OCI-LY3 (cell line): Measurements from ENCODE around the gene DYNLT2B.

Source experiments
- CTCF ChIP-seq: fragments of 200-600, 300-600 bp; sonication (generic); IDR thresholded peaks from 2 replicates; pipeline ENCODE4 v1.5.1; 2014; ENCODE audit warnings: antibody characterized with exemption, low read length, low read depth
- EZH2phosphoT487 ChIP-seq: fragments of 200-600 bp; shearing (Covaris generic); IDR thresholded peaks from 2 replicates; pipeline ENCODE4 v1.6.1; 2018; ENCODE audit warnings: antibody characterized with exemption, mixed run types, low read depth

- TF ChIP-seq CTCF (peak; percentile 9; the same call in 1 of the 2 replicates), EZH2phosphoT487 (no peak)
Observed at GRCh38 chr3:196292286-196292923, 25.6 kb downstream of the DYNLT2B start.
